Suprapubic skin (tissue), 4 donors: ENCODE results near the gene EGFR.

Experiments used
- POLR2A ChIP-seq, 2 donors: fragments of 450-650 bp; IDR thresholded peaks; one replicate each; pipeline ENCODE4 v1.6.1; 2017; ENCODE audit warnings: antibody characterized with exemption in 2 of 2, mild to moderate bottlenecking in 2 of 2, moderate library complexity in 2 of 2
- POLR2AphosphoS5 ChIP-seq, 3 donors: sonication (generic); formaldehyde crosslinking; IDR thresholded peaks; one replicate each; pipeline ENCODE4 v1.6.1; 2017; ENCODE audit warnings: antibody characterized with exemption in 3 of 3
- TF ChIP-seq, protein P1 (sequence below), 2 donors: fragments of 200-600 bp in 1 of 2; fragments of 450-650 bp in 1 of 2; sonication (generic) in 1 of 2; IDR thresholded peaks; one replicate each; pipeline ENCODE4 v1.5.1; 2016 to 2019; ENCODE audit warnings: antibody characterized with exemption in 2 of 2, mild to moderate bottlenecking in 1 of 2, moderate library complexity in 1 of 2

DNA sequence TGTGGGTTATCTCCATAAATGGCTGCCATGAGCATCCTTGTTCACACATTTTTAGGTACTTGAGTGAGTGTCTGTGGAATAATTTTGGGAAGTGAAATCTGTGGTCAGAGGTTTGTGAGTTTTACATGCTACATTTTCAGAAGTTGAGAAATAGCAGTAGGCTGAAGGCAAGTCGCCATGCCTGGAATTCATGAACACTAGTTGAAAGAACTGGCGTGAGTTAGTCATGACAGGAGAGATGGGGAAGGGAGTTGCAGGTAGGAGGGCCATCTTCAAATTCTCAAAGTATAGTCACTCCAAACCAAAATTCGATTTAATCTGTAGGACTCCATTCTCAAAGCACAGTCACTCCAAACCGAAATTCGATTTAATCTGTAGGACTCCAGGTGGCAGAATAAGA, 89.6 kb downstream of the EGFR start:
- no peak for TF ChIP-seq POLR2A (IDR thresholded peaks at IDR 0.05)
- TF ChIP-seq, protein P1, sequence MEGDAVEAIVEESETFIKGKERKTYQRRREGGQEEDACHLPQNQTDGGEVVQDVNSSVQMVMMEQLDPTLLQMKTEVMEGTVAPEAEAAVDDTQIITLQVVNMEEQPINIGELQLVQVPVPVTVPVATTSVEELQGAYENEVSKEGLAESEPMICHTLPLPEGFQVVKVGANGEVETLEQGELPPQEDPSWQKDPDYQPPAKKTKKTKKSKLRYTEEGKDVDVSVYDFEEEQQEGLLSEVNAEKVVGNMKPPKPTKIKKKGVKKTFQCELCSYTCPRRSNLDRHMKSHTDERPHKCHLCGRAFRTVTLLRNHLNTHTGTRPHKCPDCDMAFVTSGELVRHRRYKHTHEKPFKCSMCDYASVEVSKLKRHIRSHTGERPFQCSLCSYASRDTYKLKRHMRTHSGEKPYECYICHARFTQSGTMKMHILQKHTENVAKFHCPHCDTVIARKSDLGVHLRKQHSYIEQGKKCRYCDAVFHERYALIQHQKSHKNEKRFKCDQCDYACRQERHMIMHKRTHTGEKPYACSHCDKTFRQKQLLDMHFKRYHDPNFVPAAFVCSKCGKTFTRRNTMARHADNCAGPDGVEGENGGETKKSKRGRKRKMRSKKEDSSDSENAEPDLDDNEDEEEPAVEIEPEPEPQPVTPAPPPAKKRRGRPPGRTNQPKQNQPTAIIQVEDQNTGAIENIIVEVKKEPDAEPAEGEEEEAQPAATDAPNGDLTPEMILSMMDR (IDR thresholded peaks at IDR 0.05) = no peak
- TF ChIP-seq POLR2AphosphoS5 (IDR thresholded peaks at IDR 0.05) = no peak
